Uterus (tissue), 2 donors: Measurements from ENCODE around the gene MILR1.

Source experiments
- POLR2A ChIP-seq, 2 donors: fragments of 450-650 bp; IDR thresholded peaks; one replicate each; pipeline ENCODE4 v1.6.1; 2016; ENCODE audit warnings: antibody characterized with exemption in 2 of 2, mild to moderate bottlenecking in 1 of 2, moderate library complexity in 1 of 2
- TF ChIP-seq, protein P1 (sequence below), 4 experiments: fragments of 200-600 bp in 2 of 4; fragments of 450-650 bp in 2 of 4; sonication (generic) in 2 of 4; IDR thresholded peaks; one replicate each; pipeline ENCODE4 v1.5.1; 2016 to 2019; ENCODE audit warnings: antibody characterized with exemption in 4 of 4, mild to moderate bottlenecking in 2 of 4, moderate library complexity in 1 of 4

DNA sequence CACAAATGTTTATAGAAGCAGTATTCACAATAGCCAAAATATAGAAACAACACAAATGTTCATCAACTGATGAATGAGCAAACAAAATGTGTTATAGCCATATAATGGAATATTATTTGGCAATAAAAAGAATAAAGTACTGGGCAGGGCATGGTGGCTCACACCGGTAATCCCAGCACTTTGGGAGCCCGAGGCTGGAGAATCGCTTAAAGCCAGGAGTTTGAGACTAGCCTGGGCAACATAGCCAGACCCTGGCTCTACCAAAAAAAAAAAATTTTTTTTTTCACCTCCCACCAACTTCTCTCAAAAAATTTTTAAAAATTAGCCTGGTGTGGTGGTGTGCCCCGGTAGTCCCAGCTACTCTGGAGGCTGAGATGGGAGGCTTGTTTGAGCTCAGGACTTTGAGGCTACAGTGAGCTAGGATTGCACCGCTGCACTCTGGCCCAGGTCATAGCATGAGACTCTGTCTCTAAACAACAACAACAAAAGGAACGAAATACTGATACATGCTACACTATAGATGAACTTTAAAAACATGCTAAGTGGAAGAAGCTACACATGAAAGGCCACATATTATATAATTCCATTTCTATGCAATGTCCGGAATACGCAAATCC is 47.6 kb upstream of the MILR1 start:
- TF ChIP-seq POLR2A (IDR thresholded peaks at IDR 0.05): no peak
- TF ChIP-seq, protein P1, sequence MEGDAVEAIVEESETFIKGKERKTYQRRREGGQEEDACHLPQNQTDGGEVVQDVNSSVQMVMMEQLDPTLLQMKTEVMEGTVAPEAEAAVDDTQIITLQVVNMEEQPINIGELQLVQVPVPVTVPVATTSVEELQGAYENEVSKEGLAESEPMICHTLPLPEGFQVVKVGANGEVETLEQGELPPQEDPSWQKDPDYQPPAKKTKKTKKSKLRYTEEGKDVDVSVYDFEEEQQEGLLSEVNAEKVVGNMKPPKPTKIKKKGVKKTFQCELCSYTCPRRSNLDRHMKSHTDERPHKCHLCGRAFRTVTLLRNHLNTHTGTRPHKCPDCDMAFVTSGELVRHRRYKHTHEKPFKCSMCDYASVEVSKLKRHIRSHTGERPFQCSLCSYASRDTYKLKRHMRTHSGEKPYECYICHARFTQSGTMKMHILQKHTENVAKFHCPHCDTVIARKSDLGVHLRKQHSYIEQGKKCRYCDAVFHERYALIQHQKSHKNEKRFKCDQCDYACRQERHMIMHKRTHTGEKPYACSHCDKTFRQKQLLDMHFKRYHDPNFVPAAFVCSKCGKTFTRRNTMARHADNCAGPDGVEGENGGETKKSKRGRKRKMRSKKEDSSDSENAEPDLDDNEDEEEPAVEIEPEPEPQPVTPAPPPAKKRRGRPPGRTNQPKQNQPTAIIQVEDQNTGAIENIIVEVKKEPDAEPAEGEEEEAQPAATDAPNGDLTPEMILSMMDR (IDR thresholded peaks at IDR 0.05): no peak
